Transverse colon (tissue), 4 donors: ENCODE measurements around the gene MAST4. TPM values are rescaled to one million over a fixed set of nuclear protein-coding genes. Genes with fewer than 3 reads are reported as not detected.
"Not testable (repeated sequence)": the region's sequence is repeated elsewhere in the genome, so short reads cannot be mapped to it uniquely, and the experiment has no call there.

Experiments used
- DNase-seq: peaks from one replicate; pipeline ENCODE4 v3.0.0-alpha.2; 2019
- H3K27ac ChIP-seq, 4 donors: fragments of 200-600 bp; sonication (generic); 2 replicates each; pipeline ENCODE4 v1.5.1; 2016 to 2018; ENCODE audit warnings: inconsistent platforms in 4 of 4
- H3K27me3 ChIP-seq: fragments of 200-600 bp; sonication (generic); 2 replicates; pipeline ENCODE4 v1.5.1; 2017; ENCODE audit warnings: inconsistent platforms
- H3K36me3 ChIP-seq, 4 donors: fragments of 200-600 bp; sonication (generic); 2 replicates each; pipeline ENCODE4 v1.5.1; 2017 to 2019; ENCODE audit warnings: inconsistent platforms in 4 of 4
- H3K4me1 ChIP-seq, 4 donors: fragments of 200-600 bp; sonication (generic); 2 replicates each; pipeline ENCODE4 v1.5.1; 2017 to 2020; ENCODE audit warnings: inconsistent platforms in 4 of 4
- H3K4me3 ChIP-seq, 4 donors: fragments of 200-600 bp; sonication (generic); 1 replicate in 1 of 4; 2 replicates in 3 of 4; pipeline versions ENCODE4 v1.5.1 to v1.6.1; 2017 to 2019; ENCODE audit warnings: inconsistent platforms in 4 of 4
- H3K9me3 ChIP-seq, 2 donors: fragments of 200-600 bp; sonication (generic); 2 replicates each; pipeline ENCODE4 v1.5.1; 2017 to 2019; ENCODE audit warnings: inconsistent platforms in 2 of 2
- CTCF ChIP-seq, 5 experiments: fragments of 200-600 bp in 3 of 5; fragments of 450-650 bp in 2 of 5; sonication (generic) in 3 of 5; IDR thresholded peaks; 1 replicate in 2 of 5; 2 replicates in 3 of 5; pipeline ENCODE4 v1.5.1; 2016 to 2017; ENCODE audit warnings: antibody characterized with exemption in 5 of 5, inconsistent platforms in 3 of 5, mild to moderate bottlenecking in 2 of 5, moderate library complexity in 1 of 5
- EP300 ChIP-seq: sonication (generic); formaldehyde crosslinking; IDR thresholded peaks from one replicate; pipeline ENCODE4 v1.6.1; 2017; ENCODE audit warnings: antibody characterized with exemption, low read depth
- POLR2A ChIP-seq: fragments of 450-650 bp; IDR thresholded peaks from one replicate; pipeline ENCODE4 v1.6.1; 2016; ENCODE audit warnings: antibody characterized with exemption, mild to moderate bottlenecking, moderate library complexity
- POLR2AphosphoS5 ChIP-seq, 3 donors: sonication (generic); formaldehyde crosslinking; IDR thresholded peaks; one replicate each; pipeline ENCODE4 v1.6.1; 2016; ENCODE audit warnings: antibody characterized with exemption in 3 of 3
- WGBS, 2 donors: methylation state at CpG; one replicate each; pipeline ENCODE4 v1.1.5; 2018; ENCODE audit warnings: low coverage in 1 of 2; 5-methylcytosine and 5-hydroxymethylcytosine counted together
- in situ Hi-C, 4 donors: fragments of 200-750 bp; cut with MboI; loops; one replicate each; pipeline versions ENCODE4 v1.15.0 to v1.15.1; 2017; ENCODE audit warnings: low sequenced_read_pairs in 3 of 4, low pct_ligation_motif_present in 1 of 4, low pct_unique_long_range_greater_than_20kb in 1 of 4
- intact Hi-C: fragments of 100-400 bp; cut with DNase I; formaldehyde crosslinking; loops from one replicate; pipeline ENCODE4 v1.15.1; 2023; ENCODE audit warnings: low total_unique reads
- total RNA-seq, 4 donors: library from RNA; depleted of rRNA; stranded (reverse); fragments of >200 nt; gene quantifications; one replicate each; pipeline ENCODE4 v1.1.0, GENCODE V29; 2016

MAST4 gene
- total RNA-seq, 4 donors from 2014 or later: 20.3 to 46.8 (median 35.4) TPM

GRCh38 chr5:66818935-66819328 lies 222.7 kb downstream of the MAST4 start:
- H3K27me3 ChIP-seq: no peaks in the 10 kb centered on the region
- 70 to 71% methylated on average over 4 of the region's 4 CpGs for WGBS, 2 donors
- no peaks in the 10 kb centered on the region for H3K36me3 ChIP-seq
- H3K4me1 ChIP-seq: no peaks in the 10 kb centered on the region
- DNase-seq: no peak
- H3K4me3 ChIP-seq: no peak overlapping the region
- H3K9me3 ChIP-seq: no peaks in the 10 kb centered on the region
- no peak for TF ChIP-seq EP300
- no peak for TF ChIP-seq POLR2AphosphoS5 (IDR thresholded peaks at IDR 0.05)
- TF ChIP-seq POLR2A: no peak
- no peak for TF ChIP-seq CTCF (IDR thresholded peaks at IDR 0.05)
- in situ Hi-C loops: loop anchor here in 2 of 4 donors (25.0 kb wide), 1 partner anchor 343 kb away; no protein-coding TSS in a partner anchor
- intact Hi-C loops: loop anchor here (5.0 kb wide), 1 partner anchor 393 kb away; no protein-coding TSS in a partner anchor
- no peak overlapping the region for H3K27ac ChIP-seq

DNA sequence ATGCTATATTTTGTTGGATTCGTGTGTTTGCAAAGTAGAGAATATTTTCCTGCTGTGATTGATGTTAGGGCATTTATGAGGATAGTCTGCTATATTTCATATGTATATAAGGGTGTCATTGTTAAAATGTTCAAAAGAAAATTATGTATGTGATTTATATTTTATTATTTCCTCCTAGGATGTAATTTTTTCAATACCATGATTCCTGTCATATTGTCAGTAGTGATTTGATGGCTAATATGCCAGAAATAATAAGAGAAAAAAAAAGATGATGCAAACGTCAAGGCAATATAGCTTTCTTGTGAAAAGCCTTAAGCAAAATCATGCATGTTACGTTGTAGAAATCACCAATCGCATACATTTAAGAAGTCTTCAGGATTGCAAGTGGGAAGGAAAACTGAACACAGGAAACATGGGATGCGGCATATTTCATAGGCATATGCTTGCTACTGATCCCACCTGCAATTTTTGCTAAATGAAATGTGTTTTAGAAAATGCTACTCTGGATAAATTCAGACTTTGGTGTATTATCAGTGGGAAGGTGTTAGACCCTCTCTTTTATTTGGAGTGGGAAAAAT lies 224.5 kb downstream of the MAST4 start:
- Histone ChIP-seq H3K27me3 (no peaks in the 10 kb centered on the region), H3K4me3 (no peak overlapping the region), H3K4me1 (no peaks in the 10 kb centered on the region), H3K9me3 (no peaks in the 10 kb centered on the region), H3K36me3 (no peaks in the 10 kb centered on the region), H3K27ac (no peak overlapping the region)
- 90 to 95% methylated on average over 5 of the region's 5 CpGs for WGBS, 2 donors
- intact Hi-C loops (no loop called here), in situ Hi-C loops (loop anchor here in 2 of 4 donors (25.0 kb wide), 1 partner anchor 342 kb away; no protein-coding TSS in a partner anchor)
- DNase-seq: no peak
- TF ChIP-seq EP300 (no peak), POLR2A (no peak), POLR2AphosphoS5 (IDR thresholded peaks at IDR 0.05) (no peak), CTCF (IDR thresholded peaks at IDR 0.05) (no peak)

DNA sequence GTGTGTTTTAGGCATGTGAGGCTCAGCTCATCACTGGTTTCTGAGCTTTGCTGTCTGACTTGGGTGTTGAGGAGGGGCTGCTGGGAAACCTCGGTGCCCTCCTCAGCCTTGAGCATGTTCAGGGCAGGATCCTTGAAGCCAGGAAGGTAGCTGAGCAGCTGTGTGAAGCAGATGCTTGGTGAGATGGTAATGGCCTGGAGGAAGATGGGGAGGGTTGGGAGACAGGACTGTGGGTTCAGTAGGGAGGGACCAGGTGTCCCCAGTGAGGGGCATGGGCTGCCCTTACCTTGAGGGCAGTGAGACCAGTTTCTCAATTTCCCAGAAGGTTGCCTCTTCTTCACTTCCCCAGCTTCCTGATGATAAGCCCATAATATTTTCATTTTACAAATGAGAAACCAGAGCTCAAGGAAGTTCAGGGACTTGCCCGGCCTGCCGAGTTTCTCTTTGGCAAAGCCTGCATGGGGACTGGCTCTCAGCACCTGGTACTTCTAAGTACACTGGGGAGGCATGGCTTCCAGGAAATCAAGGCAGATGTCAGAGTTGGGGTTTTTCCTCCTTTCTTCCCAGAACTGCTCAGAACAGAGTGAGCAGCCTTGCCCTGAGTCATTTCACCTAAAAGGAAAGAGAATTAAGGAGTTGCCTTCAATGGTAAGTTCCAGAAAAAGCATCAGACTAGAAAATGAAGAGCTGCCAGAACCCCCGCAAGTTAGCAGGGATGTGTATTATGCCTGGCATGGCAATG lies 225.7 kb downstream of the MAST4 start:
- H3K27ac ChIP-seq: no peak overlapping the region
- no peak for DNase-seq
- in situ Hi-C loops: loop anchor here in 2 of 4 donors (25.0 kb wide), 1 partner anchor 340 kb away; no protein-coding TSS in a partner anchor
- 30 to 61% methylated on average over 2 to 4 of the region's 4 CpGs for WGBS, 2 donors
- H3K4me1 ChIP-seq: no peaks in the 10 kb centered on the region
- no peaks in the 10 kb centered on the region for H3K9me3 ChIP-seq
- no peaks in the 10 kb centered on the region for H3K36me3 ChIP-seq
- H3K27me3 ChIP-seq: no peaks in the 10 kb centered on the region
- intact Hi-C loops: no loop called here
- H3K4me3 ChIP-seq: no peak overlapping the region
- TF ChIP-seq CTCF (IDR thresholded peaks at IDR 0.05): no peak
- TF ChIP-seq POLR2AphosphoS5 (IDR thresholded peaks at IDR 0.05): no peak
- no peak for TF ChIP-seq POLR2A
- TF ChIP-seq EP300: no peak

DNA sequence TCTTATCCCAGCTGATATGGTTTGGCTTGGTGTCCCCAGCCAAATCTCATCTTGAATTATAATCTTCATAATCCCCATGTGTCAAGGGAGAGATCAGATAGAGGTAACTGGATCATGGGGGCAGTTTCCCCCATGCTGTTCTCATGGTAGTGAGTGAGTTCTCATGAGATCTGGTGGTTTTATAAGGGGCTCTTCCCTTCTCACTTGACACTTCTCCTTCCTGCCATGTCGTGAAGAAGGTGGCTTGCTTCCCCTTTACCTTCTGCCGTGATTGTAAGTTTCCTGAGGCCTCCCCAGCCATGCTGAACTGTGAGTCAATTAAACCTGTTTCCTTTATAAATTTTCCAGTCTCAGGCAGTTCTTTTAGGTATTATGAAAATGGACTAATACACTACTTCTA lies 226.7 kb downstream of the MAST4 start:
- H3K27me3 ChIP-seq, H3K36me3 ChIP-seq, H3K9me3 ChIP-seq, H3K4me3 ChIP-seq, DNase-seq, H3K4me1 ChIP-seq, intact Hi-C loops, H3K27ac ChIP-seq: not testable (repeated sequence)
- in situ Hi-C loops: loop anchor here in 2 of 4 donors (25.0 kb wide), 1 partner anchor 339 kb away; no protein-coding TSS in a partner anchor
- 55 to 82% methylated on average over 2 of the region's 2 CpGs for WGBS, 2 donors
